Activated CD4-positive, alpha-beta memory T cell treated with anti-CD3 and anti-CD28 coated beads, Interleukin-2, amount 10 ng/mL, durations not matched to agents 7 days and 5 days (primary cell): ENCODE measurements around the gene THEMIS. TPM values are rescaled to one million over a fixed set of nuclear protein-coding genes. Genes with fewer than 3 reads are reported as not detected.
A peak's percentile ranks its signal among the peaks of the same experiment; 100 is the strongest.

ENCODE experiments used
- CTCF ChIA-PET: fragments of 350-600 bp; sonication (Branson Sonifier 250); formaldehyde crosslinking; loops from one replicate; lab custom pipeline; 2021; ENCODE audit warnings: antibody characterized with exemption, inconsistent platforms; lab: Charles Lee
- POLR2A ChIA-PET: fragments of 350-600 bp; sonication (Branson Sonifier 250); formaldehyde crosslinking; loops from one replicate; lab custom pipeline; 2021; ENCODE audit warnings: antibody characterized with exemption; lab: Charles Lee
- DNase-seq: peaks from one replicate; pipeline ENCODE4 v3.0.0-alpha.2; 2020
- H3K27ac Mint-ChIP-seq: one replicate; pipeline ENCODE4 v1.8.0; 2021; ENCODE audit warnings: mild to moderate bottlenecking, mixed read lengths
- H3K27me3 Mint-ChIP-seq: one replicate; pipeline ENCODE4 v1.8.0; 2021; ENCODE audit warnings: mixed read lengths
- H3K36me3 Mint-ChIP-seq: one replicate; pipeline ENCODE4 v1.8.0; 2021; ENCODE audit warnings: low read depth, mixed read lengths
- H3K4me1 Mint-ChIP-seq: one replicate; pipeline ENCODE4 v1.8.0; 2021; ENCODE audit warnings: mixed read lengths
- H3K4me3 Mint-ChIP-seq: one replicate; pipeline ENCODE4 v1.8.0; 2021; ENCODE audit warnings: mild to moderate bottlenecking, mixed read lengths
- H3K9me3 Mint-ChIP-seq: one replicate; pipeline ENCODE4 v1.8.0; 2021; ENCODE audit warnings: mixed read lengths
- total RNA-seq, 2 experiments: library from RNA; stranded (reverse); gene quantifications; one replicate each; pipeline ENCODE4 v1.2.3, GENCODE V29; 2021

The THEMIS gene
- total RNA-seq, result 10 to 100 TPM; 65.6 to 68.2 TPM

- peaks cover 42% of the 10 kb centered on the region for H3K36me3 Mint-ChIP-seq
- peak within 1 kb of the TSS; percentile 93 for H3K4me3 Mint-ChIP-seq
- peaks cover 2% of the 10 kb centered on the region for H3K9me3 Mint-ChIP-seq
- ChIA-PET CTCF (interaction anchor here (0.5 to 2.2 kb wide), 7 partner anchors 18 to 72 kb away, joined by 3 to 12 read pairs (median 3); no protein-coding TSS in a partner anchor), POLR2A (interaction anchor here (0.7 to 3.8 kb wide), 16 partner anchors 8 to 386 kb away, joined by 3 to 36 read pairs (median 10); no protein-coding TSS in a partner anchor)
- peak; percentile 61 for DNase-seq
- H3K27me3 Mint-ChIP-seq, result no peaks in the 10 kb centered on the region
- peaks cover 58% of the 10 kb centered on the region for H3K4me1 Mint-ChIP-seq
- H3K27ac Mint-ChIP-seq, result peak within 1 kb of the TSS; percentile 91
Observed at GRCh38 chr6:127900935-127901334, at the start of gene THEMIS. THEMIS (minus strand) TSS chr6:127901058; CDS start chr6:127900932, 126 bp downstream.

GRCh38 chr6:127949251-127949650 lies 48.4 kb upstream of the THEMIS start:
- ChIA-PET POLR2A (interaction anchor here (0.6 to 5.0 kb wide), 10 partner anchors 7 to 55 kb away, joined by 3 to 44 read pairs (median 12); partner anchors contain the start of gene THEMIS), CTCF (interaction anchor here (0.7 to 1.8 kb wide), 5 partner anchors 8 to 23 kb away, joined by 3 to 6 read pairs (median 4); no protein-coding TSS in a partner anchor)
- Mint-ChIP-seq H3K4me3 (no peak overlapping the region), H3K9me3 (peaks cover 29% of the 10 kb centered on the region), H3K36me3 (peaks cover 31% of the 10 kb centered on the region), H3K4me1 (peaks cover 43% of the 10 kb centered on the region), H3K27ac (no peak overlapping the region), H3K27me3 (no peaks in the 10 kb centered on the region)
- DNase-seq, result no peak

DNA sequence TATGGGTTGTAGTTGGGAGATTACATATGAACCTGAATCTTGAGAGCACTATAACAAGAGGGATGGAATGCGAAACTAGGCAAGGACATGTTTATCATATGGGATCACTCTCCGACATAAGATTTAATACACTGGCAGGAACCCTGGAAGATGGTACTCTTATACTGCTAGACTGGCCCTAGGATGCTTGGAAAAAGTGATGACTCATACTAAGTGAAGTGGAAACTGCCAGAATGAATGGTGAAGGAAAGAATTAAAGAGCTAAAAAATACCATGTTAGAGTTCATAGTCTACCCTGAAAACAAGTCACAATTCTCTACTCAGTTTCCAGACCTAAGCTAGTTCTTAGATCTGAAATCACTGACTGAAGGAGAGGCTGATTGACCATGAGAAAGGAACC lies 45.5 kb upstream of the THEMIS start:
- CTCF ChIA-PET, result no interaction called here

DNA sequence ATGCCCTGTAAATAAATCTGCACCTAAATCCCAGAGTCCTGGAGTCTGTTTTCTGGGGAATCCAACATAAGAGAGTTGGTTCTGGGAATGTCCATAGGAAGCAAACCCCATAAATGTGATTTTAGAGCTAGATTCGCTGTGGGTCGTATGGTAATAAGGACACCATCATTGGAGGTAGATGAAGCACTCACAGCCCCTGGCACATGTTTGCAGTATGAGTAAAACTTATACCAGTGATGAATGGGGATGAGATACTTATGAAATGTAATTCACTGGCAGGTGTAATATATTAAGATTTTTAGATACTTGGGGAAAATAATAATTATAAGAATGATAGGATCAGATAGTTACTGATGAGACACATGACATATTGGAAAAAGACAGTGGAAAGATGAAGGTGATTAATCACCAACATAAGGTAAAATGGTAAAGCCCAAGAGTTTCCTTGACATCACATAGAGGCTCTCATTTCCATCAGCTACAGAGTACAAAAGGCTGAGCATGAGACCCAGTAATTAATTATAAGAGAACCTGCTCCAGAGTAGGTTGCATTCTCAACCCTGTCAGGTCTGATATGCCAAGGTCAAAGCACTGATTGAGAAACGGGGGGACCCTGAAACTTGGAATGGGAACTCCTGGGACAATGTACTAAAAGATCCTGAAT lies 44.7 kb upstream of the THEMIS start:
- peaks cover 14% of the 10 kb centered on the region for H3K4me1 Mint-ChIP-seq
- no peak for DNase-seq
- ChIA-PET CTCF (no interaction called here), POLR2A (no interaction called here)
- peaks cover 38% of the 10 kb centered on the region for H3K9me3 Mint-ChIP-seq
- H3K27me3 Mint-ChIP-seq, result no peaks in the 10 kb centered on the region
- H3K27ac Mint-ChIP-seq, result no peak overlapping the region
- peaks cover 38% of the 10 kb centered on the region for H3K36me3 Mint-ChIP-seq
- no peak overlapping the region for H3K4me3 Mint-ChIP-seq

More for the DNA sequence above, 45.5 kb upstream of the THEMIS start:
- Mint-ChIP-seq H3K4me1 (peaks cover 23% of the 10 kb centered on the region), H3K9me3 (peaks cover 38% of the 10 kb centered on the region), H3K27ac (no peak overlapping the region), H3K36me3 (peaks cover 41% of the 10 kb centered on the region), H3K27me3 (no peaks in the 10 kb centered on the region), H3K4me3 (no peak overlapping the region)
- DNase-seq, result no peak
- POLR2A ChIA-PET, result no interaction called here

DNA sequence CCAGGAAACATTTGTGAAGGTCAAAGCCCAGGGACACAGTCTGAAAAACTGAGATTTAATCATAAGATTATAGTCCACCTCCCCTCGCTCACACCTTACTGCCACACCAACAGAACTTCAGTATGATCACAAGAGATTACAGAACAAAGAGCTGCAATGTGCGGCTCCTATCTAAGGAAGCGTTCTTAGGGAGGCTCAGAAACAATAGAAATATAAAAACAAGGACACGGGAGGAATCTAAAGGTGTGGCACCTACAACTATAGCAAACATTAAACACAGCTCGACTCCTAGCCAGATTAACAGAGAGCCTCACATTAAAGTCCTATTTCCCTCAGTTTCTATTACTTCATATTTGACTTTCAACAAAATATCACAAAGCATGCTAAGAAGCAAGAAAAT lies 40.4 kb upstream of the THEMIS start:
- Mint-ChIP-seq H3K4me3 (no peak overlapping the region), H3K9me3 (peaks cover 16% of the 10 kb centered on the region), H3K4me1 (peaks cover 33% of the 10 kb centered on the region), H3K36me3 (peaks cover 18% of the 10 kb centered on the region), H3K27me3 (no peaks in the 10 kb centered on the region), H3K27ac (no peak overlapping the region)
- ChIA-PET CTCF (interaction anchor here (1.2 kb wide), 1 partner anchor 8 kb away, joined by 3 read pairs; no protein-coding TSS in a partner anchor), POLR2A (interaction anchor here (1.2 to 3.5 kb wide), 4 partner anchors 10 to 33 kb away, joined by 3 to 16 read pairs (median 4); no protein-coding TSS in a partner anchor)
- no peak for DNase-seq

- DNase-seq, result no peak
- H3K27ac Mint-ChIP-seq, result peak overlapping the region; percentile 21
- H3K4me1 Mint-ChIP-seq, result peaks cover 42% of the 10 kb centered on the region
- H3K36me3 Mint-ChIP-seq, result peaks cover 18% of the 10 kb centered on the region
- H3K4me3 Mint-ChIP-seq, result no peak overlapping the region
- ChIA-PET POLR2A (interaction anchor here (1.0 to 3.5 kb wide), 6 partner anchors 10 to 39 kb away, joined by 3 to 12 read pairs (median 5); partner anchors contain the start of gene THEMIS), CTCF (interaction anchor here (0.7 to 2.6 kb wide), 4 partner anchors 12 to 218 kb away, joined by 3 to 8 read pairs (median 4); no protein-coding TSS in a partner anchor)
- peaks cover 9% of the 10 kb centered on the region for H3K9me3 Mint-ChIP-seq
- H3K27me3 Mint-ChIP-seq, result no peaks in the 10 kb centered on the region
Observed at GRCh38 chr6:127939442-127940066, 38.7 kb upstream of the THEMIS start.

- POLR2A ChIA-PET, result interaction anchor here (1.0 to 3.5 kb wide), 6 partner anchors 11 to 38 kb away, joined by 3 to 12 read pairs (median 5); partner anchors contain the start of gene THEMIS
- Mint-ChIP-seq H3K27ac (peak overlapping the region; percentile 65), H3K9me3 (peaks cover 10% of the 10 kb centered on the region), H3K27me3 (no peaks in the 10 kb centered on the region), H3K36me3 (peaks cover 20% of the 10 kb centered on the region), H3K4me3 (no peak overlapping the region), H3K4me1 (peaks cover 50% of the 10 kb centered on the region)
- CTCF ChIA-PET, result interaction anchor here (0.7 to 2.6 kb wide), 4 partner anchors 12 to 219 kb away, joined by 3 to 8 read pairs (median 4); no protein-coding TSS in a partner anchor
- no peak for DNase-seq
Observed at GRCh38 chr6:127938701-127939100, 37.8 kb upstream of the THEMIS start.

DNA sequence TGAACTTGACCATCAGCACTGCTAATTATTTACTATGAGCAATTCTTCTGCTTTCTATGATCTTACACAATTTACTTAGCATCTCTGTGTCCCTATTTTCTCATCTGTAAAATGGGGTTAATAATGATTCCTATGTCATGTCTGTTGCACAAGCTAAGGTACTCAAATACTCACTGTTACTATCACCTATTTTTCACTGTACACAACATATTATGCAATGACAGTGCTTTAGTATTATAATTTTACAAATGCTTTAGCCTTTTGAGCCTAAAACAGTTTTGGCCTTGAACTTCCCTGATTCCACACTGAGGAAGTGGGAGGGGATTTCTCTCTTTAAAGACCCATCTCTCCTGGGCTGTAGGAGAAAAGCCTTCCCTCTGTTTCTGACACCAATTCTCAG lies 36.9 kb upstream of the THEMIS start:
- Mint-ChIP-seq H3K4me1 (peaks cover 60% of the 10 kb centered on the region), H3K27ac (no peak overlapping the region), H3K9me3 (peaks cover 13% of the 10 kb centered on the region), H3K27me3 (no peaks in the 10 kb centered on the region), H3K4me3 (no peak overlapping the region), H3K36me3 (peaks cover 23% of the 10 kb centered on the region)
- no peak for DNase-seq
- ChIA-PET CTCF (interaction anchor here (1.2 to 2.6 kb wide), 2 partner anchors 13 to 31 kb away, joined by 3 to 8 read pairs; no protein-coding TSS in a partner anchor), POLR2A (interaction anchor here (2.1 to 4.4 kb wide), 4 partner anchors 13 to 37 kb away, joined by 9 to 47 read pairs (median 14); partner anchors contain the start of gene THEMIS)

- DNase-seq, result no peak
- H3K4me3 Mint-ChIP-seq, result no peak overlapping the region
- ChIA-PET CTCF (interaction anchor here (0.8 kb wide), 1 partner anchor 29 kb away, joined by 3 read pairs; no protein-coding TSS in a partner anchor), POLR2A (interaction anchor here (2.1 to 4.4 kb wide), 5 partner anchors 14 to 37 kb away, joined by 9 to 55 read pairs (median 15); partner anchors contain the start of gene THEMIS)
- peaks cover 24% of the 10 kb centered on the region for H3K36me3 Mint-ChIP-seq
- H3K9me3 Mint-ChIP-seq, result peaks cover 16% of the 10 kb centered on the region
- H3K27ac Mint-ChIP-seq, result no peak overlapping the region
- no peaks in the 10 kb centered on the region for H3K27me3 Mint-ChIP-seq
- H3K4me1 Mint-ChIP-seq, result peaks cover 62% of the 10 kb centered on the region
Observed at GRCh38 chr6:127937102-127937501, 36.2 kb upstream of the THEMIS start.

DNA sequence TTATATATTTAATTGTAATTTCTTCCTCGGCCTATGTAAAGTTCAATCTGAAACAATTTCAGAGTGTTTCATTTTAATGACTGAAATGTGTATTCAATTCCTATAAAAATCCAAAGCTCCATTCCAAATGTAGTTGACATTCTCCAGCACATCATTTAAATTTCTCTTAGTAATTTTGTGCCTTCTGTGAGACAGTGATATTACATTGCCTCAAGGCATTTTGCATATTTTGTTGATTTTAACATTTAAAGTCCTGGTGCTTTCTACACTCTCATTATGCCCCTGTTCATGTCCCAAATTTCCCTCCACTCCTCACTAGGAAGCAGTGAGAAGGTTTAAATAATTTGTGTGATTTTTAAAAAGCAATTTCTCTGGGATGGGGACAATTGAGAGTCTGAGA lies 34.1 kb upstream of the THEMIS start:
- peak overlapping the region; percentile 98 for H3K27ac Mint-ChIP-seq
- CTCF ChIA-PET, result interaction anchor here (1.0 to 2.0 kb wide), 11 partner anchors 9 to 79 kb away, joined by 3 to 15 read pairs (median 6); partner anchors contain the start of gene THEMIS
- peak overlapping the region; percentile 61 for H3K4me3 Mint-ChIP-seq
- peaks cover 16% of the 10 kb centered on the region for H3K9me3 Mint-ChIP-seq
- H3K4me1 Mint-ChIP-seq, result peaks cover 62% of the 10 kb centered on the region
- no peak for DNase-seq
- POLR2A ChIA-PET, result interaction anchor here (0.6 to 4.4 kb wide), 21 partner anchors 9 to 367 kb away, joined by 3 to 55 read pairs (median 9); partner anchors contain the start of gene THEMIS
- peaks cover 32% of the 10 kb centered on the region for H3K36me3 Mint-ChIP-seq
- H3K27me3 Mint-ChIP-seq, result no peaks in the 10 kb centered on the region

DNA sequence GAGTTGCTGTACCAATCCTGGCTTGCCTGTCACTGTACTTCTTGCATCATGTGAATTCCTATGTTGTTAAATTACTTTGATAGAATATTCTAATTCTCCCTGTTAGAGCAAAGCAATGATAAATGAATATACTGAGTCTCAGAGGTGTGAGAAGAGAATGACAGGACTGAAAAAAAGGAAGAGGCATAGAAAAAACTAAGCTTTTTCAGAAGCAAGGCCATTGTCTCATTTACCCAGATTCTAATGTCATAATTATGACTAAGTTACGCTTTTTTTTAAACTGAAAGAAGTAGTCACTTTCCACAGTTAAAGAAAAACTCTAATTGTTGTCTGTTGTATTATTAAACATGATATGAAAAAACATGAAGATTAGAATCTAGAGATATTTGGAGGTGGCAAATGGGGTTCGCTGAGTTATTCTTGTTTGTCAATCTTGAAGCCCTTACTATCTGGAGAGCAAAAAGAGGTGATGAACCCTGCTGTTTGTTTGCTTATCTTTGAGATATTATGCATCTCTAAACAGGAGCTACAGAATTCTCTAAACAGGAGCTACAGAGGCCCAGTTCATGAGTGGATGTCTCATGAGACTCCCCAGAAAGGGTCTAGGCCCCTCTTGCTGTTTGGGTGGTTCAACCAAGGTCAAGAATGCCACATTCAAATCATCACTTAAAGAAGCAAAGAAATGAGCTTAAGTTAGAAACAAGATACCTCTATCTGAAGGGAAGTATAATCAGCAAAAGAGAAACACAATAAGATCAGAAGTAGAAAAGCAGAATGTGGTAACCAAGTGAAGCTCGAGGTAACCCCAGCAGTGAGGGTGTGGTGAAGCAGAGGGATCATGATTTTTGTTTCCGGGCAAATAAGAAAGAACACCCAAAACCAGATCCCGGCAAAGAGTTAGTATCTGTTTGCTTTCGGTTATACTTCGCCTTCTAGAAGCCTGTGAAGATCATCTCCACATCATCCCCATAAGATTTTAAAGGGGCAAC lies 33.3 kb upstream of the THEMIS start:
- peaks cover 53% of the 10 kb centered on the region for H3K4me1 Mint-ChIP-seq
- H3K9me3 Mint-ChIP-seq, result peaks cover 19% of the 10 kb centered on the region
- ChIA-PET POLR2A (interaction anchor here (0.6 to 4.4 kb wide), 21 partner anchors 8 to 368 kb away, joined by 3 to 55 read pairs (median 7); partner anchors contain the start of gene THEMIS), CTCF (interaction anchor here (1.0 to 2.0 kb wide), 11 partner anchors 9 to 79 kb away, joined by 3 to 15 read pairs (median 6); partner anchors contain the start of gene THEMIS)
- peak; percentile 74 for DNase-seq
- peak overlapping the region; percentile 61 for H3K4me3 Mint-ChIP-seq
- peak overlapping the region; percentile 98 for H3K27ac Mint-ChIP-seq
- peaks cover 38% of the 10 kb centered on the region for H3K36me3 Mint-ChIP-seq
- H3K27me3 Mint-ChIP-seq, result no peaks in the 10 kb centered on the region
